WERI-Rb-1 (cell line): Measurements from ENCODE around the gene LBH.
A peak's percentile ranks its signal among the peaks of the same experiment; 100 is the strongest.

Experiments
- DNase-seq: peaks from one replicate; pipeline ENCODE4 v3.0.0-alpha.2; 2020
- H3K27ac ChIP-seq: fragments of 250-450 bp; sonication (Bioruptor Pico); 2 replicates; pipeline ENCODE4 v1.5.1; 2020; ENCODE audit warnings: mild to moderate bottlenecking, moderate library complexity
- H3K27me3 ChIP-seq: fragments of 250-450 bp; sonication (Bioruptor Pico); 2 replicates; pipeline ENCODE4 v1.5.1; 2021; ENCODE audit warnings: mild to moderate bottlenecking, low read depth, moderate library complexity; ENCODE audit not compliant: insufficient read depth, severe bottlenecking
- H3K36me3 ChIP-seq: fragments of 250-450 bp; sonication (Bioruptor Pico); 2 replicates; pipeline ENCODE4 v1.5.1; 2020; ENCODE audit warnings: mild to moderate bottlenecking, moderate library complexity
- H3K4me3 ChIP-seq: 2 replicates; pipeline ENCODE4 v1.5.1; 2011; ENCODE audit warnings: low read depth, mild to moderate bottlenecking, control low read depth, low read length
- H3K9me3 ChIP-seq: fragments of 250-450 bp; sonication (Bioruptor Pico); 2 replicates; pipeline ENCODE4 v1.5.1; 2021; ENCODE audit warnings: mild to moderate bottlenecking, moderate library complexity; ENCODE audit not compliant: severe bottlenecking
- TF ChIP-seq, protein P1 (sequence below): IDR thresholded peaks from 2 replicates; pipeline ENCODE4 v1.5.1; 2011; ENCODE audit warnings: low read depth, mild to moderate bottlenecking, control low read depth, inconsistent platforms, low read length

LBH gene

DNA sequence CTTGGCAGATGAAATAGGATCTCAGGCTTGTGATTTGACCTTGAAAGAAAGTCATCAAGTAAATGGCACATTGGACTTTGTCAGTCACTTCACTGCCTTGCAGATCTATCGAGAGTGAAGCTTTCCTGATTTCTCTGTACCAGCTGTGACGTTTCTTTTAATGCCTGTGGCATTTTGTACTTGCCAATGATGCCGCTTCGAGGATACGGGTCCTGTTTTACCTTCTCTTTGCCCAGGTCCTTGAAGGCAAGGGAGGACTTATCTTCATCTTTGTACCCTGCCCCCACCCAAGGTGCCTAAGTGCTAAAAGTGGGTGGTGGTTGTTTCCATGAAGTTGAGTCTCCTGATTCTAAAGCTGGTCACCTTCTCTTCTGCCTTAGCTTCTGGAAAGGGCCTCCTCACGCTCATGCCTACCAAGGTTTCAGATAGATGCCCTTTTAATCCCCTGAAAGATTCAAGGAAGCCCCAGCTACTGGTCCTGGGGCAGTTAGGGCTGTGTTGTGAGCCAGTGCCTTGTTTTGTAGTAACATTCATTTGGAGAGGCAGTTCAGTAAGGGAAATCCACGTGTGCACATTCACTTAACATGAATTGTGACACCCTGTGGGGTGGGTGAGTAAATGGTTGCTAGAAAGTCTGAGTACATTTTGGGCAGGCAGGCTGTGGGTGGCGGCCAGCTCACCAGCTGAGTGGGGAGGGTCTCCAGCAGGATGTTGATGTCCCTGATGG is 6.1 kb downstream of the LBH start:
- Histone ChIP-seq H3K9me3 (no peaks in the 10 kb centered on the region), H3K27me3 (peaks cover 14% of the 10 kb centered on the region), H3K36me3 (peaks cover 22% of the 10 kb centered on the region), H3K27ac (no peak overlapping the region), H3K4me3 (no peak overlapping the region)
- TF ChIP-seq, protein P1, sequence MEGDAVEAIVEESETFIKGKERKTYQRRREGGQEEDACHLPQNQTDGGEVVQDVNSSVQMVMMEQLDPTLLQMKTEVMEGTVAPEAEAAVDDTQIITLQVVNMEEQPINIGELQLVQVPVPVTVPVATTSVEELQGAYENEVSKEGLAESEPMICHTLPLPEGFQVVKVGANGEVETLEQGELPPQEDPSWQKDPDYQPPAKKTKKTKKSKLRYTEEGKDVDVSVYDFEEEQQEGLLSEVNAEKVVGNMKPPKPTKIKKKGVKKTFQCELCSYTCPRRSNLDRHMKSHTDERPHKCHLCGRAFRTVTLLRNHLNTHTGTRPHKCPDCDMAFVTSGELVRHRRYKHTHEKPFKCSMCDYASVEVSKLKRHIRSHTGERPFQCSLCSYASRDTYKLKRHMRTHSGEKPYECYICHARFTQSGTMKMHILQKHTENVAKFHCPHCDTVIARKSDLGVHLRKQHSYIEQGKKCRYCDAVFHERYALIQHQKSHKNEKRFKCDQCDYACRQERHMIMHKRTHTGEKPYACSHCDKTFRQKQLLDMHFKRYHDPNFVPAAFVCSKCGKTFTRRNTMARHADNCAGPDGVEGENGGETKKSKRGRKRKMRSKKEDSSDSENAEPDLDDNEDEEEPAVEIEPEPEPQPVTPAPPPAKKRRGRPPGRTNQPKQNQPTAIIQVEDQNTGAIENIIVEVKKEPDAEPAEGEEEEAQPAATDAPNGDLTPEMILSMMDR = no peak
- no peak for DNase-seq

- TF ChIP-seq, protein P1 = no peak
- H3K9me3 ChIP-seq = no peaks in the 10 kb centered on the region
- DNase-seq = no peak
- H3K27ac ChIP-seq = no peak overlapping the region
- no peak overlapping the region for H3K4me3 ChIP-seq
- peaks cover 7% of the 10 kb centered on the region for H3K27me3 ChIP-seq
- H3K36me3 ChIP-seq = peaks cover 22% of the 10 kb centered on the region
These were observed 6.8 kb downstream of the LBH start for GRCh38 chr2:30237966-30238800.

DNA sequence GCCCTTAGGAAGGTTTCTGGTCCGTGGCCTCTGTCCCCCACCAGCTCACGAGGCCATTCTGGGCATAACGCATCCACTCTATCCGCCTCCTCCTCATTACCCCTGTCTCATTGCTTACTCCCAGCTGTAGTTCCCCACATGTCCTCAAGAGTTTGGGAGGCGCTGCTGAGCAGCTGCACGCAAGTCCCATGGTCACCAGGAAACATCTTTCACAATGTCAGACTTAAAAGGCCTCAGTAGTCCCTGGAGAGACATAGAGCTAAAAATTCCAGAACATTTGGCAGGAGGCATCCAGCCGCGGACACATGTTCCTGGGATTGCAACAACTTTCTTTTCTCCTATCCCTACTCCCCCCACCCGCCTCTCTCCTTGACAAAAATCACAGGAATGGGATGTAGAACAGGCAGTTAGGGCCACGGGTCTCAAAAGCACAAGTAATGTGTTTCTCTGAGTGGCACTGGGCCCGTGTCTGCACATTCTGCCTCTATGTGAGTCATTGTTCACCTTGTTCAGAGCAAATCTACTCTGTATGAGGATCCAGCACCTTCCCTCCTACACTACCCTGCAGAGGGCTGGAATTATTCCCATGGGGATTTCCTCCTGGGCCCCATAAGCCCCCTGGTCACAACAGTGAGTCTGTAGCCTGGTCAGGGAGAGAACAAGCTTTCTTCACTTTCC is 8.1 kb downstream of the LBH start:
- Histone ChIP-seq H3K27ac (no peak overlapping the region), H3K36me3 (peaks cover 20% of the 10 kb centered on the region), H3K9me3 (no peaks in the 10 kb centered on the region), H3K27me3 (no peaks in the 10 kb centered on the region), H3K4me3 (no peak overlapping the region)
- peak; percentile 84 for DNase-seq
- TF ChIP-seq, protein P1 = peak; percentile 96

DNA sequence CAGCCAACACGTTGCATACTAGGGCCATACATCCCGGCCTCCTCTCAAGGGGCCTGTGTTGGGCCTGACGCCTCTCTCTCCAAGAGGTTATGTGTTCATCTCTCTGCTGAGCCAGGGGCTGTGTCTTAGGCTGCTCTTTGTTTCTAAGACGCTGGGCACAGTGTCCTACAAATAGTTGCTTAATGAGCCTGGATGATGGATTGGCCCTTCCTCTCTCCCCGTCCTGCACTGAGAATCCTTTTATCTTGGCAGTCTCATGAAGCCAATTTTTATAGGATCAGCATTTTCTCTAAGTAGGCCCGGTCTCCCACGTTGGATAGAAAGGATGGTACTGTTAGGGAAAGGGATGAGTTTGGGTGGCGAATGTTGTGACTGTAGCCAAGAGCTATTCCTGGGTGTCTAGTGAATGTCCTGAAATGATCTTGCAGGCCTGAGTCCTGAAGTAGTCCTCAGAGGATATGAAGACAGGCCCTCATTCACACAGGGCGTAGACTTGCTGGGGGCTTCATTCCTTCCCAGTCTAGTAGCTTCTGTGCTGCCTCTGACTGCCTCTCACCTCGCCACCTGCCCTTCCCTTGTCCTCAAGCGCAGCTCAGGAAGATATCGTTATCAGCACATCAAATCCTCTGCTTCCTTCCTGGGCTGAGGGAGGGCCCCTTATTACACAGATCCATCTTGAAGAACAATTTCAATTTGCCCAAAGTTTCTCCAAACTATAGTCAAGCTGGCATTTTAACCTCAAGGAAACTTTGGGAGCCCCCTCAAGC is 8.8 kb downstream of the LBH start:
- Histone ChIP-seq H3K36me3 (peaks cover 12% of the 10 kb centered on the region), H3K9me3 (no peaks in the 10 kb centered on the region), H3K4me3 (no peak overlapping the region), H3K27ac (no peak overlapping the region), H3K27me3 (no peaks in the 10 kb centered on the region)
- TF ChIP-seq, protein P1 = no peak
- no peak for DNase-seq

- no peaks in the 10 kb centered on the region for H3K9me3 ChIP-seq
- no peak overlapping the region for H3K27ac ChIP-seq
- peaks cover 3% of the 10 kb centered on the region for H3K36me3 ChIP-seq
- H3K4me3 ChIP-seq = no peak overlapping the region
- H3K27me3 ChIP-seq = no peaks in the 10 kb centered on the region
- DNase-seq = no peak
- TF ChIP-seq, protein P1 = no peak
These were observed 11.9 kb downstream of the LBH start for GRCh38 chr2:30243231-30243630.
